ENCODE results near the gene ARHGAP21.

The ARHGAP21 gene

GRCh38 chr10:24533981-24534380 is 189.7 kb downstream of the ARHGAP21 start:
- no peak for DNase-seq (ENCODE audit: low spot score)

Data from left forelimb (tissue), 1 donor.